Activated CD8-positive, alpha-beta memory T cell treated with anti-CD3 and anti-CD28 coated beads, Interleukin-2, amount 10 ng/mL, durations not matched to agents 7 days and 5 days (primary cell): ENCODE results near the gene LCE1D. TPM values are rescaled to one million over a fixed set of nuclear protein-coding genes. Genes with fewer than 3 reads are reported as not detected.

Experiments used
- ATAC-seq: fragments of 150-1000 bp; cut with Tn5 transposase; one replicate; pipeline ENCODE4 v1.10.0; 2021; ENCODE audit warnings: moderate library complexity
- CTCF ChIA-PET: fragments of 350-600 bp; sonication (Branson Sonifier 250); formaldehyde crosslinking; loops from one replicate; lab custom pipeline; 2021; ENCODE audit warnings: antibody characterized with exemption; lab: Charles Lee
- DNase-seq: peaks from one replicate; pipeline ENCODE4 v3.0.0-alpha.2; 2020
- H3K27ac Mint-ChIP-seq: one replicate; pipeline ENCODE4 v1.8.0; 2021; ENCODE audit warnings: mild to moderate bottlenecking, mixed read lengths
- H3K27me3 Mint-ChIP-seq: one replicate; pipeline ENCODE4 v1.8.0; 2021; ENCODE audit warnings: mixed read lengths
- H3K36me3 Mint-ChIP-seq: one replicate; pipeline ENCODE4 v1.8.0; 2021; ENCODE audit warnings: mild to moderate bottlenecking, mixed read lengths
- H3K4me1 Mint-ChIP-seq: one replicate; pipeline ENCODE4 v1.8.0; 2021; ENCODE audit warnings: mixed read lengths
- H3K4me3 Mint-ChIP-seq: one replicate; pipeline ENCODE4 v1.8.0; 2021; ENCODE audit warnings: mild to moderate bottlenecking, moderate library complexity, mixed read lengths
- H3K9me3 Mint-ChIP-seq: one replicate; pipeline ENCODE4 v1.8.0; 2022; ENCODE audit warnings: low read depth, mixed read lengths
- total RNA-seq, 2 experiments: library from RNA; stranded (reverse); gene quantifications; one replicate each; pipeline ENCODE4 v1.2.3, GENCODE V29; 2021

Gene LCE1D, protein sequence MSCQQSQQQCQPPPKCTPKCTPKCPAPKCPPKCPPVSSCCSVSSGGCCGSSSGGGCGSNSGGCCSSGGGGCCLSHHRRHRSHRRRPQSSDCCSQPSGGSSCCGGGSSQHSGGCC
- not detected for total RNA-seq

DNA sequence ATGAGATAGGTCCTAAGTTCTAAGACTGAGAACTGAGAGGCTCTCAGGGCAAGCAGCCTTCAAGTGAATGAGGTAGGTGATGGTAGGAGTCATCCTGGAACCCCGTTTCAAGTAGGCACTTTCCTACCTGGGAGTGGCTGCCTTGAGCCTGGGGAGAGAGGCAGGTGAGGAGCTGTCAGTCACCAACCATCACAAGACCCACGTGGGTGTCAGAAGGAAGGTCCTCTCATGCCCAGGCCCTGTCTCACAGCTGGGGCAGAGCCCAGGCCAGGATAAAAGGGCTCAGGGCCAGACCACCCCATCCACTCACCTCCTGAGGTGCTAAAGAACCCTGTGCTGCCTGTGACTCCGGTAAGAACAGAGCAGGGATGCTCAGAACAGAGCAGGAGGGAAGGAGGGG, at the start of gene LCE1D:
TSS of gene LCE1D (plus strand) at position 301 of the 400 bp plus-strand sequence. CDS start 1,074 bp downstream, outside the sequence.
- Mint-ChIP-seq H3K36me3 (no peaks in the 10 kb centered on the region), H3K9me3 (no peaks in the 10 kb centered on the region), H3K4me1 (no peaks in the 10 kb centered on the region), H3K27ac (no peak within 1 kb of the TSS), H3K27me3 (peaks cover 7% of the 10 kb centered on the region), H3K4me3 (no peak within 1 kb of the TSS)
- no peak for DNase-seq
- CTCF ChIA-PET: no interaction called here
- no peak for ATAC-seq

DNA sequence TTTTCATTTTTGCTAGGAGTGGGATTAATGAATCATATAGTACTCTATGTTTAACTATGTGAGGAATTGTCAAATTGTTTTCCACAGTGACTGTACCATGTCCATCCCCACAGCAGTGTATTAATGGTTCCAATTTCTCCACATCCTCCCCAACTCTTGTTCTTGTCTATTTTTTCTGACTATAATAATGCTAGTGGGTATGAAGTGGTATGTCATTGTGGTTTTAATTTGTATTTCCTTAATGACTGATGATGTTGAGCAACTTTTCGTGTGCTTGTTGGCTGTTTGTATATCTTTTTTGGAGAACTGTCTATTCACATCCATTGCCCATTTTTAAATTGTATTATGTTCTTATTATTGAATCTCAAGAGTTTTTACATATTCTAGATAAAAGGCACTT, 48.7 kb upstream of the LCE1D start:
- Mint-ChIP-seq H3K36me3 (no peaks in the 10 kb centered on the region), H3K4me1 (no peaks in the 10 kb centered on the region), H3K4me3 (no peak overlapping the region), H3K27me3 (peaks cover 25% of the 10 kb centered on the region), H3K27ac (no peak overlapping the region), H3K9me3 (no peaks in the 10 kb centered on the region)
- no peak for ATAC-seq
- CTCF ChIA-PET: no interaction called here
- DNase-seq: no peak

DNA sequence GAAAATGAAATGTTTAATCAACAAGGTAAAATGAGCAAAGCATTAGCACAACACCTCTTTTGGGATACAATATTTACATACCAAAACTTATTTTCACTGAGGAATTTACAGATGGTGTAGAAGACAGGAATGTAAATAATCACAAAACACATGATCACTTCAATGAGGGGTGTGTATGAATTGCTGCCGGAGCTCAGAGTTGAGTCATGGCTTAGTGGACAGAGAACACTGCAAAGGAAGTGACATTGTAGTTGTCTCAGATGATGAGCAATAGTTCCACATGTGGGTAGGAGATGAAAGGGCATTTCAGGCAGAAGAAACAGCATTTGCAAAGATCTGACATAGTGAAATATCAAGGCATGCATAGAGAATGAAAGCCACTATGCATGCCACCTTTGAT, 44.3 kb upstream of the LCE1D start:
- no peaks in the 10 kb centered on the region for H3K36me3 Mint-ChIP-seq
- no peak for ATAC-seq
- H3K27ac Mint-ChIP-seq: no peak overlapping the region
- no peaks in the 10 kb centered on the region for H3K9me3 Mint-ChIP-seq
- DNase-seq: no peak
- H3K4me3 Mint-ChIP-seq: no peak overlapping the region
- H3K27me3 Mint-ChIP-seq: peaks cover 30% of the 10 kb centered on the region
- CTCF ChIA-PET: no interaction called here
- H3K4me1 Mint-ChIP-seq: no peaks in the 10 kb centered on the region

DNA sequence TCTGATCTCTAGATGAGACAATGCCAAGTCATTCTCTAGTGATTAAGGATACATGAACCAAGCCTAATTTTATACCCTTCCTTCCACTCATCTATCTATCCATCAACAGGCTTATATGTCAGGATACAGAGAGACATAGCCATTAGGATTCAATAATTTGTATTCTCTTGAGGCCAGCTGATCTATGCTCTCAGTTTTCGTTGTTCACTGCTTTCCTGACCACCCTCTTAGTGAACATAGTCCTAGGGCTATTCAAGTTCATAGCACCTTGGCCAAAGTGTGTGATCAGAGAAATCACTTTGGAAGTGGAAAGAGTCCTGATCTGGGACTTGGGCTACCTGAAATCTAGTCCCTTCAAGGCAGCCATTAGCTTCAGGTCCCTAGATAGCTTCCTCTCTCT, 42.9 kb upstream of the LCE1D start:
- Mint-ChIP-seq H3K4me3 (no peak overlapping the region), H3K27ac (no peak overlapping the region), H3K27me3 (peaks cover 24% of the 10 kb centered on the region), H3K9me3 (no peaks in the 10 kb centered on the region), H3K36me3 (no peaks in the 10 kb centered on the region), H3K4me1 (no peaks in the 10 kb centered on the region)
- no peak for DNase-seq
- ATAC-seq: no peak
- CTCF ChIA-PET: no interaction called here

DNA sequence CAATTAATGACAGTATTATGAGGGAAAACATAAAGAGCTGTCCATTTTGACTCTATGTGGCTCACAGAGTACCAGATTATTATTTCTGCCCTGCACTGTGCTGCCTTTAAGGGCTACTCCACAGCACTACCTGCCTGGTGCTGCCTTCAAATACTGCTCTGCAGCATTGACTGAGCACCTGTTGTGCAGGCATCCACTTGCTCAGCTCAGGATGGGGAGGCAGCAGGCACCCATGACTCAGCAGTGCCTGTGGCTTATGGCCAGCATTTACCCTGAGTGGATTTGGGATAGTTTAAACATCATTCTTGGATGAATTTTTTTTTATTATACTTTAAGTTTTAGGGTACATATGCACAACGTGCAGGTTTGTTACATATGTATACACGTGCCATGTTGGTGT, 39.6 kb upstream of the LCE1D start:
- no peak for ATAC-seq
- Mint-ChIP-seq H3K9me3 (no peaks in the 10 kb centered on the region), H3K27ac (no peak overlapping the region), H3K4me3 (no peak overlapping the region), H3K36me3 (no peaks in the 10 kb centered on the region), H3K4me1 (no peaks in the 10 kb centered on the region), H3K27me3 (peaks cover 11% of the 10 kb centered on the region)
- no peak for DNase-seq
- CTCF ChIA-PET: no interaction called here

DNA sequence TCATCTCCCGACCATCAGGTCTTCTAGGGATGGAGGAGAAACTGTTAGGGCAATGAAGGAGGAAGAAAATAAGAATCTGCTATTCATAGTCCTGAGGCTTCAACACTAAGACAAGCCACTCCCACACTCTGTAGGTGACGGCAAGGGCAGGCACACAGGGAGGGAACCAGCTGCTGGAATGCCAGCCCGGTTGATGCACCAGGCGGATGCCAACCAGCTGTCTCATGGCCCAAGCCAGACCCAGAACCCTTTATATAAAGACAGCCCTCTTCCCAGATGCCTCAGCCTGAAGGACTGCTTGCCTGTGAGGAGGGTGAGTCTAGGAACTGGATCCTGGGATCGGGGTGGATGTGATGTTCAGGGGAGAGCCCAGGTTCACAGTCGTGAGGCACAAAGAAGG, 38.8 kb upstream of the LCE1D start, which contains the start of gene KPRP:
TSS of gene KPRP (plus strand) at position 279 of the 400 bp plus-strand sequence. CDS start 1,564 bp downstream, outside the sequence.
- peaks cover 11% of the 10 kb centered on the region for H3K27me3 Mint-ChIP-seq
- no peak within 1 kb of the TSS for H3K27ac Mint-ChIP-seq
- CTCF ChIA-PET: no interaction called here
- H3K36me3 Mint-ChIP-seq: no peaks in the 10 kb centered on the region
- no peaks in the 10 kb centered on the region for H3K9me3 Mint-ChIP-seq
- no peaks in the 10 kb centered on the region for H3K4me1 Mint-ChIP-seq
- H3K4me3 Mint-ChIP-seq: no peak within 1 kb of the TSS
- DNase-seq: no peak
- no peak for ATAC-seq

DNA sequence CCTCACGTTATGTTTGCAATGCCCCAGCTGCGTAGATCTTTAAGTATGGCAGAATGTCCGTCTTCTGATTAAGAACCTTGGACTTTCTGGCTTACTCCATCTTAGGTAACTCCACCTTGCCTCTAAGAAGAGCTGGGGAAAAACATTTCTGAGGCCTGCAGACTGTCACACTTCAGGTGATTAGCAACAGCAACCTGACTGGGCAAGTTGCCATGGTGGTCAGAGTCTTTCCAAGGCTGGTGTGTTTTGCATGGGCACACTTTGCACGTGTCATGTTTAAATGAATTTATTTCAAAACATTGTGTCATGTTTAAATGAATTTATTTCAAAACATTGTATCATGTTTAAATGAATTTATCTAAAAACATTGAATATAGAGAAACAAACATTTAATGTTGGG, 37.9 kb upstream of the LCE1D start:
- Mint-ChIP-seq H3K27me3 (peaks cover 8% of the 10 kb centered on the region), H3K9me3 (no peaks in the 10 kb centered on the region), H3K4me1 (no peaks in the 10 kb centered on the region), H3K36me3 (no peaks in the 10 kb centered on the region), H3K27ac (no peak overlapping the region), H3K4me3 (no peak overlapping the region)
- ATAC-seq (no peak), DNase-seq (no peak)
- CTCF ChIA-PET: no interaction called here

DNA sequence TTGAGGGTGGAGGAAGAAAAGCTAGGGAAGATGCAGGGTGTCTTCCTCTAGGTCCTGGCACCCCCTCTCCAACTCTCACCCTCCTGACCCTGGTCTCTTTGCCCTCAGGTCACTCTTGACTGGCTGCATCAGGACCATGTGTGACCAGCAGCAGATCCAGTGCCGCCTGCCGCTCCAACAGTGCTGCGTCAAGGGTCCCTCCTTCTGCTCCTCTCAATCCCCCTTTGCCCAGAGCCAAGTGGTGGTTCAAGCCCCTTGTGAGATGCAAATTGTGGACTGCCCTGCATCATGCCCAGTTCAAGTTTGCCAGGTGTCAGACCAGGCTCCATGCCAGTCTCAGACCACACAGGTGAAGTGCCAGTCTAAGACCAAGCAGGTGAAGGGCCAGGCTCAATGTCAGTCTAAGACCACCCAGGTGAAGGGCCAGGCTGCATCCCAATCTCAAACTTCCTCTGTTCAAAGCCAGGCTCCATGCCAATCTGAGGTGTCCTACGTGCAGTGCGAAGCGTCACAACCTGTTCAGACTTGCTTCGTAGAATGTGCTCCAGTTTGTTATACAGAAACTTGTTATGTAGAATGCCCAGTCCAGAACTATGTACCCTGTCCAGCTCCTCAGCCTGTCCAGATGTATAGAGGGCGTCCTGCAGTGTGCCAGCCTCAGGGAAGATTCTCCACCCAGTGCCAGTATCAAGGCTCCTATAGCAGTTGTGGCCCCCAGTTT, 36.9 kb upstream of the LCE1D start:
- Mint-ChIP-seq H3K4me3 (no peak overlapping the region), H3K9me3 (no peaks in the 10 kb centered on the region), H3K36me3 (no peaks in the 10 kb centered on the region), H3K27me3 (no peaks in the 10 kb centered on the region), H3K4me1 (no peaks in the 10 kb centered on the region), H3K27ac (no peak overlapping the region)
- CTCF ChIA-PET: no interaction called here
- no peak for ATAC-seq
- no peak for DNase-seq

DNA sequence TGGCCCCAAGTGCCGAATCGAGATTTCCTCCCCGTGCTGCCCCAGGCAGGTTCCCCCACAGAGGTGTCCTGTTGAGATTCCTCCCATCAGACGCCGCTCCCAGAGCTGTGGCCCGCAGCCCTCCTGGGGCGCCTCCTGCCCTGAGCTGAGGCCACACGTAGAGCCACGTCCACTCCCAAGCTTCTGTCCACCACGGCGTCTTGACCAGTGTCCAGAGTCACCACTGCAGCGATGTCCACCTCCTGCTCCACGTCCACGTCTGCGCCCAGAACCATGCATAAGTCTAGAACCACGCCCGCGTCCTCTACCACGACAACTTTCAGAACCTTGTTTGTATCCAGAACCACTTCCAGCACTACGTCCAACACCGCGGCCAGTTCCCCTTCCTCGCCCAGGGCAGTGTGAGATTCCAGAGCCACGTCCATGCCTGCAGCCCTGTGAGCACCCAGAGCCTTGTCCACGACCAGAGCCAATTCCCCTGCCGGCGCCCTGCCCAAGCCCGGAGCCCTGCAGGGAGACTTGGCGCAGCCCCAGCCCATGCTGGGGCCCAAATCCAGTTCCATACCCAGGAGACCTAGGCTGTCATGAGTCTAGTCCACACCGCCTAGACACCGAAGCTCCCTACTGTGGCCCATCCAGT, 35.9 kb upstream of the LCE1D start:
- DNase-seq (no peak), ATAC-seq (no peak)
- H3K27me3 Mint-ChIP-seq: no peaks in the 10 kb centered on the region
- H3K4me1 Mint-ChIP-seq: no peaks in the 10 kb centered on the region
- H3K27ac Mint-ChIP-seq: no peak overlapping the region
- H3K9me3 Mint-ChIP-seq: no peaks in the 10 kb centered on the region
- H3K4me3 Mint-ChIP-seq: no peak overlapping the region
- CTCF ChIA-PET: no interaction called here
- no peaks in the 10 kb centered on the region for H3K36me3 Mint-ChIP-seq

DNA sequence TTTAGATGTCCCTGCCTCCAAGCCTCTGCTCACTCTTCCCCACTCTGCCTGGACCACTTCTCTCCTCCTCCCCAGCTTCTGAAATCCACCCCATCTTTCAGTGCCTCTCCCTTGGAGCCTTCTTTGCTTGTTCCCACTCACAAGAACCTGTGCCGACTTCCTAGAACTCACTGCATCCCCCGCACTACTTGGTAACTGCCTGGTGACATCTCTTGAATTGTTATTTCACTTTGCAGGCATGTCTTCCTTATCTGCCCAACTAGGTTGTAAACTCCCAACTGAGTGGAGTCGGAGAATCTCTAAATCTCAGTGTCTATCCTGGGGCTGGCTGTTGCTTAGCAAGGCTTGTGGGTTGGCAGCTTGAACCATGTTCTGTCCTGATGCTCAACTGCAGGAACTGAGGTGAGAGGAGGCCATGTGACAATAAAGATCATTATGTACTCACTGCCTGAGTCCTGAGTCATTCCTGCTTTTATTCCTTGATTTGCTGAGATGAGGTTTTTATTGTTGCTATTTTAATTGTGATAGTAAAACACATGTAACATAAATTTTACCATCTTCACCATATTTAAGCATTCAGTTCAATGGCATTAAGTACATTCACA, 34.8 kb upstream of the LCE1D start:
- Mint-ChIP-seq H3K4me1 (no peaks in the 10 kb centered on the region), H3K4me3 (no peak overlapping the region), H3K36me3 (no peaks in the 10 kb centered on the region), H3K27me3 (no peaks in the 10 kb centered on the region), H3K9me3 (no peaks in the 10 kb centered on the region), H3K27ac (no peak overlapping the region)
- CTCF ChIA-PET: no interaction called here
- ATAC-seq (no peak), DNase-seq (no peak)

DNA sequence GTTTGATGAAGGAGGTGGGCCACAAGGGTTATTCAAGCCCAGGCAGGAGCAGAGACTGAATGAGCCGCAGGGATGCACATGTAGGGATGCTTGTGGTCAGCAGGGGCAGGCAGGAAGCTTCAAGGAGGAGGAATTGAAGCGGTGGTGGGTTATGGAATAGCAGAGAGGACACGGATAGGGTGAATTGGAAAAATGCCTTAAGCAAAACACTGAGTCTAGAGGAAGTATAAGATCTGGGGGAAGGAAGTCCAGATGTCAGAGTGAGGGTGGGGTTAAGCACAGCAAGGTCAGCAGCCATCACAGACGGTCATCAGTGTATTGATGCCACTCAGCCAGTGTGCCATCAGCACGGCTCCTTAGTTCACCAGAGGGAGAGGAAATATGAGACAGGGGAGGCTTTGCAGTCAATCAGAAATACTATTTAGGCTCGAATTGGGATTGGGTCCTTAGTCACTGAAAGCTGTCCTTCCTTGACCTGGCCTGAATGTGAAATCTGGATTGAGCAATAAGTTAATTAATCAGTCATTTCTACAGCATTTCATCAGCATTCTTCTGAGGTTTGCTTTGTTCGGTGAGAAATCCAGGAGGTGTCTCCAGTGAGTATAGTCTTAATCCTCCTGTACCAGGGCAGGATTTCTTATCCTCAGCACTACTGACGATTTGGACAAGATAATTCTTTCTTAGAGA, 27.5 kb upstream of the LCE1D start:
- H3K27ac Mint-ChIP-seq: no peak overlapping the region
- no peak overlapping the region for H3K4me3 Mint-ChIP-seq
- CTCF ChIA-PET: no interaction called here
- ATAC-seq (no peak), DNase-seq (no peak)
- no peaks in the 10 kb centered on the region for H3K4me1 Mint-ChIP-seq
- peaks cover 2% of the 10 kb centered on the region for H3K9me3 Mint-ChIP-seq
- H3K27me3 Mint-ChIP-seq: peaks cover 2% of the 10 kb centered on the region
- H3K36me3 Mint-ChIP-seq: no peaks in the 10 kb centered on the region

DNA sequence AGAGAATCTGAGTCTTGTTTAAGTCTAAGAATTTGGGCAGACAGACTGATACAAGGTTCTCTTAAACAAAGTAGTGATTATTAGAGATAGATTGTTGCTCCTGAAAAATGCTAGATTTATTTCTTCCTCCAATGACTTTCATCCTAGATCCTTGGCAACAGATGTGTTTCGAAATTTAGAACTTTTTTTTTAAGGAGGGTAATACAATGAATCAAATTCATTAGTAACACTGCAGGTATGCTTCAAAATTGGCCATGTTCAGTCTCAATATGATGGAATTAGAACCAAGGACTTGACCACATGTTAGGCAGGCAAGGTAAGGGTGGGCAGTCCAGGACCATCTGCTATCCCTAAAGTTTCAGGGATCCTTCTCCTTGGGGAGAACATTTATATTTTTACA, 26.1 kb upstream of the LCE1D start:
- no peak for DNase-seq
- no peak overlapping the region for H3K27ac Mint-ChIP-seq

DNA sequence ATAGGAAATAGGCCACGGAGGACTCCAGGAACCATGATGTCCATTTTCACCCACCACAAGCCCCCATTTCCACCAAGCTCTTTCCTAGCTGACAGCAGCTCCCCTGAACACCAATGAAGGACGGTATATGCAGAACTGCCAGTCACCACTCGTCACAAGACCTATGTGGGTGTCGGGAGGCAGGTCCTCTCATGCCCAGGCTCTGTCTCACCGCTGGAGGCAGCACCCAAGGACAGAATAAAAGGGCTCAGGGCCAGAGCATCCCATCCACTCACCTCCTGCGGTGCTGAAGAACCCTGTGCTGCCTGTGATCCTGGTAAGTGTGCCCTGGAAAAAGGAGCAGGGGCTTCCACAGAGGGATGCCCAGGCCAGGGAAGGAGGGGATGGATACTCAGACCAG, 21.6 kb upstream of the LCE1D start, which contains the start of gene LCE1F:
TSS of gene LCE1F (plus strand) at position 266 of the 400 bp plus-strand sequence. CDS start 1,232 bp downstream, outside the sequence.
- Mint-ChIP-seq H3K4me1 (no peaks in the 10 kb centered on the region), H3K36me3 (no peaks in the 10 kb centered on the region), H3K9me3 (peaks cover 2% of the 10 kb centered on the region), H3K27ac (no peak within 1 kb of the TSS), H3K4me3 (no peak within 1 kb of the TSS), H3K27me3 (peaks cover 2% of the 10 kb centered on the region)
- CTCF ChIA-PET: no interaction called here
- ATAC-seq (no peak), DNase-seq (no peak)

More for the DNA sequence above, 26.1 kb upstream of the LCE1D start:
- Mint-ChIP-seq H3K36me3 (no peaks in the 10 kb centered on the region), H3K27me3 (peaks cover 2% of the 10 kb centered on the region), H3K4me3 (no peak overlapping the region), H3K9me3 (peaks cover 2% of the 10 kb centered on the region), H3K4me1 (no peaks in the 10 kb centered on the region)
- CTCF ChIA-PET: no interaction called here
- ATAC-seq: no peak
